ENCODE results near the gene TXNDC12.

GRCh38 chr1:52026278-52026677 is 28.7 kb downstream of the TXNDC12 start:
- no peak for TF ChIP-seq CREB1 (IDR thresholded peaks at IDR 0.05; ENCODE audit: low read depth)
- no peak for TF ChIP-seq REST (IDR thresholded peaks at IDR 0.05; ENCODE audit: low read depth)
- TF ChIP-seq EP300 (IDR thresholded peaks at IDR 0.05; ENCODE audit: borderline replicate concordance) = no peak
- TF ChIP-seq EGR1 (IDR thresholded peaks at IDR 0.05) = no peak
- TF ChIP-seq TAF1 (IDR thresholded peaks at IDR 0.05; ENCODE audit: low read depth) = no peak
- TF ChIP-seq CEBPB (IDR thresholded peaks at IDR 0.05) = no peak
- TF ChIP-seq RAD21 (IDR thresholded peaks at IDR 0.05; ENCODE audit: low read depth) = no peak
- no peak for TF ChIP-seq ZBTB7A (IDR thresholded peaks at IDR 0.05; ENCODE audit: low read depth)
- TF ChIP-seq YY1 (IDR thresholded peaks at IDR 0.05; ENCODE audit: low read depth) = no peak
- no peak for TF ChIP-seq TCF12 (IDR thresholded peaks at IDR 0.05; ENCODE audit: low read depth)
